HEK293 (cell line): ENCODE measurements around the gene POLL.
A peak's percentile ranks its signal among the peaks of the same experiment; 100 is the strongest.

ENCODE experiments used
- FEZF1 ChIP-seq: fragments of 450-650 bp; formaldehyde crosslinking; IDR thresholded peaks from 2 replicates; pipeline ENCODE4 v1.5.1; 2016; ENCODE audit warnings: missing biosample characterization, missing genetic modification characterization
- GLI2 ChIP-seq: fragments of 450-650 bp; formaldehyde crosslinking; IDR thresholded peaks from 2 replicates; pipeline ENCODE4; 2017; ENCODE audit warnings: missing biosample characterization, missing genetic modification characterization, low read depth, borderline replicate concordance
- KLF1 ChIP-seq: fragments of 450-650 bp; formaldehyde crosslinking; IDR thresholded peaks from 2 replicates; pipeline ENCODE4 v1.5.1; 2016; ENCODE audit warnings: missing biosample characterization, missing genetic modification characterization
- OSR2 ChIP-seq: fragments of 450-650 bp; formaldehyde crosslinking; IDR thresholded peaks from 2 replicates; pipeline ENCODE4 v1.5.1; 2016; ENCODE audit warnings: missing biosample characterization, missing genetic modification characterization
- PRDM1 ChIP-seq: fragments of 450-650 bp; formaldehyde crosslinking; IDR thresholded peaks from 2 replicates; pipeline ENCODE4; 2016; ENCODE audit warnings: missing biosample characterization, missing genetic modification characterization
- SP3 ChIP-seq: fragments of 450-650 bp; formaldehyde crosslinking; IDR thresholded peaks from 2 replicates; pipeline ENCODE4 v1.5.1; 2016; ENCODE audit warnings: missing biosample characterization, missing genetic modification characterization
- SP7 ChIP-seq: fragments of 450-650 bp; formaldehyde crosslinking; IDR thresholded peaks from 2 replicates; pipeline ENCODE4 v1.5.1; 2016; ENCODE audit warnings: missing biosample characterization, missing genetic modification characterization
- ZBTB1 ChIP-seq: fragments of 450-650 bp; formaldehyde crosslinking; IDR thresholded peaks from 2 replicates; pipeline ENCODE4 v1.5.1; 2016; ENCODE audit warnings: missing biosample characterization, missing genetic modification characterization
- ZNF175 ChIP-seq: fragments of 450-650 bp; formaldehyde crosslinking; IDR thresholded peaks from 2 replicates; pipeline ENCODE4 v1.5.1; 2016; ENCODE audit warnings: missing biosample characterization, missing genetic modification characterization
- ZNF354C ChIP-seq: fragments of 450-650 bp; formaldehyde crosslinking; IDR thresholded peaks from 2 replicates; pipeline ENCODE4 v1.5.1; 2016; ENCODE audit warnings: missing biosample characterization, missing genetic modification characterization, low read depth, borderline replicate concordance
- ZNF391 ChIP-seq: fragments of 450-650 bp; formaldehyde crosslinking; IDR thresholded peaks from 2 replicates; pipeline ENCODE4 v1.5.1; 2016; ENCODE audit warnings: low read depth, missing biosample characterization, missing genetic modification characterization, borderline replicate concordance
- ZNF394 ChIP-seq: fragments of 450-650 bp; formaldehyde crosslinking; IDR thresholded peaks from 2 replicates; pipeline ENCODE4 v1.5.1; 2016; ENCODE audit warnings: missing biosample characterization, missing genetic modification characterization, mild to moderate bottlenecking, moderate library complexity, borderline replicate concordance
- ZNF514 ChIP-seq: fragments of 450-650 bp; formaldehyde crosslinking; IDR thresholded peaks from 2 replicates; pipeline ENCODE4 v1.5.1; 2016; ENCODE audit warnings: missing biosample characterization, missing genetic modification characterization
- ZNF549 ChIP-seq: fragments of 450-650 bp; IDR thresholded peaks from 2 replicates; pipeline ENCODE4 v1.5.1; 2018; ENCODE audit warnings: missing biosample characterization, missing genetic modification characterization, mild to moderate bottlenecking, inconsistent platforms, moderate library complexity
- ZNF76 ChIP-seq: fragments of 450-650 bp; formaldehyde crosslinking; IDR thresholded peaks from 2 replicates; pipeline ENCODE4; 2016; ENCODE audit warnings: low read depth, missing biosample characterization, missing genetic modification characterization, borderline replicate concordance
- ZNF777 ChIP-seq: fragments of 450-650 bp; formaldehyde crosslinking; IDR thresholded peaks from 2 replicates; pipeline ENCODE4 v1.5.1; 2017; ENCODE audit warnings: missing biosample characterization, missing genetic modification characterization, borderline replicate concordance
- ZNF791 ChIP-seq: fragments of 450-650 bp; formaldehyde crosslinking; IDR thresholded peaks from 2 replicates; pipeline ENCODE4 v1.5.1; 2016; ENCODE audit warnings: missing biosample characterization, missing genetic modification characterization
- TF ChIP-seq, protein P1 (sequence below): sonication (generic); formaldehyde crosslinking; IDR thresholded peaks from 2 replicates; pipeline ENCODE4 v1.8.1; 2022; ENCODE audit warnings: mild to moderate bottlenecking, moderate library complexity, missing genetic modification reagents
- TF ChIP-seq, protein P2 (sequence below): fragments of 450-650 bp; formaldehyde crosslinking; conservative IDR thresholded peaks from 2 replicates; pipeline ENCODE4 v1.5.1; 2016; ENCODE audit warnings: low read depth, missing biosample characterization, missing genetic modification characterization
- TF ChIP-seq, protein P3 (sequence below): fragments of 450-650 bp; formaldehyde crosslinking; IDR thresholded peaks from 2 replicates; pipeline ENCODE4; 2016; ENCODE audit warnings: missing biosample characterization, missing genetic modification characterization
- TF ChIP-seq, protein P4 (sequence below): fragments of 450-650 bp; formaldehyde crosslinking; IDR thresholded peaks from 2 replicates; pipeline ENCODE4 v1.5.0; 2017; ENCODE audit warnings: missing biosample characterization, missing genetic modification characterization, borderline replicate concordance
- TF ChIP-seq, protein P5 (sequence below): fragments of 450-650 bp; formaldehyde crosslinking; conservative IDR thresholded peaks from 2 replicates; pipeline ENCODE4 v1.5.1; 2016; ENCODE audit warnings: low read depth, missing biosample characterization, missing genetic modification characterization

The POLL gene

DNA sequence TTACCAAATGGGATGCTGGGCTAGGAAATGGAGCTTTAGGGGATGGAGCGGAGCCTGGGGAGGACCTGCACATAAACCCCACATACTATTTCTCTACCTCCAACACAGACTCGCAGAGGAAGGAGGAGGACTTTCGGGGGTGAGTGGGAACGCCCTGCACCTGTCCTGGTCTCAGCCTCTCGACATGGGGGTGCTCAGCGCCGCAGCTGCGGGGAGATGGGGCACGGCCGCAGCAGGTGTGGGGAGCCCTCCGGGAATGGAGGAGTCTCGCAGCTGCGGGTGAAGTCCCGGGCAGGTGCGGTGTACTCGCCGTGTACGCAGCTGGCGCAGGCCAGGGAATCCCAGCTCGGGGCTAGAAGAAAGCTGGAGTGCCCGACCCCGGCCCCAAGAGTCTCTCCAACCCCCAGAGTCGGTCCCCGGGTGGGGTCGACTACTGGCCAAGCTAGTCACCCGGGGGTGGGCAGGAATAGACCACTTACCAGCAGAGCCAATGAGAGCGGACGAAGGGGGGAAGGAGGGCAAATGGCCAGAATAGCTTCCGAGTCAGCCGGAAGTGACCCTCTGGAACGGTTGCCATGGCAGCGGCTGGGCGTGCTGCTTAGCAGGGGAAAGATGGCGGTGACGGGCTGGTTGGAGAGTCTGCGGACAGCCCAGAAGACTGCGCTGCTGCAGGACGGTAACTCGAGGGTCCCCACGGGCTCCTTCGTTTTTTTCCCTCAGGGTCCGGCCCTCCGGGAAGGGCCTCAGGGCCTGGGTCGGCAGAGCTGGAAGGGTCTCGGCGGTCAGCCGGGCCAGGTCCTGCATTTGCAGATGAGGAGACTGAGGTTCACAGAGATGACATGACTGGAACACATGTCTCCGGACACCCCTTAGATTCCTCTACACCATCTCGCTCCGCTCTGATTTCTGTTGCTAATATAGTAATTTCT, at the start of gene POLL, which contains the start of gene DPCD (continued):
- TF ChIP-seq ZNF777 (tag by site-specific recombination) (no peak), ZNF791 (tag by site-specific recombination) (no peak), SP7 (peak; percentile 40), ZNF549 (tag by site-specific recombination) (no peak), ZNF76 (no peak; the same call in 1 of the 2 replicates), ZNF394 (tag by site-specific recombination) (no peak), FEZF1 (tag by site-specific recombination) (no peak), ZNF354C (tag by site-specific recombination) (no peak), GLI2 (tag by site-specific recombination) (no peak), KLF1 (tag by site-specific recombination) (no peak), ZNF175 (no peak), ZNF514 (tag by site-specific recombination) (no peak), OSR2 (no peak), SP3 (tag by site-specific recombination) (peak; percentile 83), ZNF391 (no peak), ZBTB1 (tag by site-specific recombination) (no peak), PRDM1 (no peak)
- TF ChIP-seq, protein P1, sequence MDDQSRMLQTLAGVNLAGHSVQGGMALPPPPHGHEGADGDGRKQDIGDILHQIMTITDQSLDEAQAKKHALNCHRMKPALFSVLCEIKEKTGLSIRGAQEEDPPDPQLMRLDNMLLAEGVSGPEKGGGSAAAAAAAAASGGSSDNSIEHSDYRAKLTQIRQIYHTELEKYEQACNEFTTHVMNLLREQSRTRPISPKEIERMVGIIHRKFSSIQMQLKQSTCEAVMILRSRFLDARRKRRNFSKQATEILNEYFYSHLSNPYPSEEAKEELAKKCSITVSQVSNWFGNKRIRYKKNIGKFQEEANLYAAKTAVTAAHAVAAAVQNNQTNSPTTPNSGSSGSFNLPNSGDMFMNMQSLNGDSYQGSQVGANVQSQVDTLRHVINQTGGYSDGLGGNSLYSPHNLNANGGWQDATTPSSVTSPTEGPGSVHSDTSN, result no peak
- TF ChIP-seq, protein P2, sequence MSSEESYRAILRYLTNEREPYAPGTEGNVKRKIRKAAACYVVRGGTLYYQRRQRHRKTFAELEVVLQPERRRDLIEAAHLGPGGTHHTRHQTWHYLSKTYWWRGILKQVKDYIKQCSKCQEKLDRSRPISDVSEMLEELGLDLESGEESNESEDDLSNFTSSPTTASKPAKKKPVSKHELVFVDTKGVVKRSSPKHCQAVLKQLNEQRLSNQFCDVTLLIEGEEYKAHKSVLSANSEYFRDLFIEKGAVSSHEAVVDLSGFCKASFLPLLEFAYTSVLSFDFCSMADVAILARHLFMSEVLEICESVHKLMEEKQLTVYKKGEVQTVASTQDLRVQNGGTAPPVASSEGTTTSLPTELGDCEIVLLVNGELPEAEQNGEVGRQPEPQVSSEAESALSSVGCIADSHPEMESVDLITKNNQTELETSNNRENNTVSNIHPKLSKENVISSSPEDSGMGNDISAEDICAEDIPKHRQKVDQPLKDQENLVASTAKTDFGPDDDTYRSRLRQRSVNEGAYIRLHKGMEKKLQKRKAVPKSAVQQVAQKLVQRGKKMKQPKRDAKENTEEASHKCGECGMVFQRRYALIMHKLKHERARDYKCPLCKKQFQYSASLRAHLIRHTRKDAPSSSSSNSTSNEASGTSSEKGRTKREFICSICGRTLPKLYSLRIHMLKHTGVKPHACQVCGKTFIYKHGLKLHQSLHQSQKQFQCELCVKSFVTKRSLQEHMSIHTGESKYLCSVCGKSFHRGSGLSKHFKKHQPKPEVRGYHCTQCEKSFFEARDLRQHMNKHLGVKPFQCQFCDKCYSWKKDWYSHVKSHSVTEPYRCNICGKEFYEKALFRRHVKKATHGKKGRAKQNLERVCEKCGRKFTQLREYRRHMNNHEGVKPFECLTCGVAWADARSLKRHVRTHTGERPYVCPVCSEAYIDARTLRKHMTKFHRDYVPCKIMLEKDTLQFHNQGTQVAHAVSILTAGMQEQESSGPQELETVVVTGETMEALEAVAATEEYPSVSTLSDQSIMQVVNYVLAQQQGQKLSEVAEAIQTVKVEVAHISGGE (tag by site-specific recombination), result peak; percentile 88
- TF ChIP-seq, protein P3, sequence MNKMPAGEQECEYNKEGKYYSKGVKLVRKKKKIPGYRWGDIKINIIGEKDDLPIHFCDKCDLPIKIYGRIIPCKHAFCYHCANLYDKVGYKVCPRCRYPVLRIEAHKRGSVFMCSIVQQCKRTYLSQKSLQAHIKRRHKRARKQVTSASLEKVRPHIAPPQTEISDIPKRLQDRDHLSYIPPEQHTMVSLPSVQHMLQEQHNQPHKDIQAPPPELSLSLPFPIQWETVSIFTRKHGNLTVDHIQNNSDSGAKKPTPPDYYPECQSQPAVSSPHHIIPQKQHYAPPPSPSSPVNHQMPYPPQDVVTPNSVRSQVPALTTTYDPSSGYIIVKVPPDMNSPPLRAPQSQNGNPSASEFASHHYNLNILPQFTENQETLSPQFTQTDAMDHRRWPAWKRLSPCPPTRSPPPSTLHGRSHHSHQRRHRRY (tag by site-specific recombination), result no peak
- TF ChIP-seq, protein P4, sequence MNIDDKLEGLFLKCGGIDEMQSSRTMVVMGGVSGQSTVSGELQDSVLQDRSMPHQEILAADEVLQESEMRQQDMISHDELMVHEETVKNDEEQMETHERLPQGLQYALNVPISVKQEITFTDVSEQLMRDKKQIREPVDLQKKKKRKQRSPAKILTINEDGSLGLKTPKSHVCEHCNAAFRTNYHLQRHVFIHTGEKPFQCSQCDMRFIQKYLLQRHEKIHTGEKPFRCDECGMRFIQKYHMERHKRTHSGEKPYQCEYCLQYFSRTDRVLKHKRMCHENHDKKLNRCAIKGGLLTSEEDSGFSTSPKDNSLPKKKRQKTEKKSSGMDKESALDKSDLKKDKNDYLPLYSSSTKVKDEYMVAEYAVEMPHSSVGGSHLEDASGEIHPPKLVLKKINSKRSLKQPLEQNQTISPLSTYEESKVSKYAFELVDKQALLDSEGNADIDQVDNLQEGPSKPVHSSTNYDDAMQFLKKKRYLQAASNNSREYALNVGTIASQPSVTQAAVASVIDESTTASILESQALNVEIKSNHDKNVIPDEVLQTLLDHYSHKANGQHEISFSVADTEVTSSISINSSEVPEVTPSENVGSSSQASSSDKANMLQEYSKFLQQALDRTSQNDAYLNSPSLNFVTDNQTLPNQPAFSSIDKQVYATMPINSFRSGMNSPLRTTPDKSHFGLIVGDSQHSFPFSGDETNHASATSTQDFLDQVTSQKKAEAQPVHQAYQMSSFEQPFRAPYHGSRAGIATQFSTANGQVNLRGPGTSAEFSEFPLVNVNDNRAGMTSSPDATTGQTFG (tag by site-specific recombination), result no peak
- TF ChIP-seq, protein P5, sequence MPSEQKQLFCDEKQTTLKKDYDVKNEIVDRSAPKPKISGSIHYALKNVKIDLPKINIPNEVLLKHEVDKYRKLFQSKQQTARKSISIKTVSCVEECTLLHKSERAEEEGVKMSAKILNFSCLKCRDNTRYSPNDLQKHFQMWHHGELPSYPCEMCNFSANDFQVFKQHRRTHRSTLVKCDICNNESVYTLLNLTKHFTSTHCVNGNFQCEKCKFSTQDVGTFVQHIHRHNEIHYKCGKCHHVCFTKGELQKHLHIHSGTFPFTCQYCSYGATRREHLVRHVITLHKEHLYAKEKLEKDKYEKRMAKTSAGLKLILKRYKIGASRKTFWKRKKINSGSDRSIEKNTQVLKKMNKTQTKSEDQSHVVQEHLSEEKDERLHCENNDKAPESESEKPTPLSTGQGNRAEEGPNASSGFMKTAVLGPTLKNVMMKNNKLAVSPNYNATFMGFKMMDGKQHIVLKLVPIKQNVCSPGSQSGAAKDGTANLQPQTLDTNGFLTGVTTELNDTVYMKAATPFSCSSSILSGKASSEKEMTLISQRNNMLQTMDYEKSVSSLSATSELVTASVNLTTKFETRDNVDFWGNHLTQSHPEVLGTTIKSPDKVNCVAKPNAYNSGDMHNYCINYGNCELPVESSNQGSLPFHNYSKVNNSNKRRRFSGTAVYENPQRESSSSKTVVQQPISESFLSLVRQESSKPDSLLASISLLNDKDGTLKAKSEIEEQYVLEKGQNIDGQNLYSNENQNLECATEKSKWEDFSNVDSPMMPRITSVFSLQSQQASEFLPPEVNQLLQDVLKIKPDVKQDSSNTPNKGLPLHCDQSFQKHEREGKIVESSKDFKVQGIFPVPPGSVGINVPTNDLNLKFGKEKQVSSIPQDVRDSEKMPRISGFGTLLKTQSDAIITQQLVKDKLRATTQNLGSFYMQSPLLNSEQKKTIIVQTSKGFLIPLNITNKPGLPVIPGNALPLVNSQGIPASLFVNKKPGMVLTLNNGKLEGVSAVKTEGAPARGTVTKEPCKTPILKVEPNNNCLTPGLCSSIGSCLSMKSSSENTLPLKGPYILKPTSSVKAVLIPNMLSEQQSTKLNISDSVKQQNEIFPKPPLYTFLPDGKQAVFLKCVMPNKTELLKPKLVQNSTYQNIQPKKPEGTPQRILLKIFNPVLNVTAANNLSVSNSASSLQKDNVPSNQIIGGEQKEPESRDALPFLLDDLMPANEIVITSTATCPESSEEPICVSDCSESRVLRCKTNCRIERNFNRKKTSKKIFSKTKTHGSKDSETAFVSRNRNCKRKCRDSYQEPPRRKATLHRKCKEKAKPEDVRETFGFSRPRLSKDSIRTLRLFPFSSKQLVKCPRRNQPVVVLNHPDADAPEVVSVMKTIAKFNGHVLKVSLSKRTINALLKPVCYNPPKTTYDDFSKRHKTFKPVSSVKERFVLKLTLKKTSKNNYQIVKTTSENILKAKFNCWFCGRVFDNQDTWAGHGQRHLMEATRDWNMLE (tag by site-specific recombination), result peak; percentile 97
